ENCODE results near the gene SCUBE1. TPM values are rescaled to one million over a fixed set of nuclear protein-coding genes. Genes with fewer than 3 reads are reported as not detected.
A peak's percentile ranks its signal among the peaks of the same experiment; 100 is the strongest.

SCUBE1 gene
- total RNA-seq, 4 donors from 2014 or later, result 37.3 to 107 (median 75.9) TPM

DNA sequence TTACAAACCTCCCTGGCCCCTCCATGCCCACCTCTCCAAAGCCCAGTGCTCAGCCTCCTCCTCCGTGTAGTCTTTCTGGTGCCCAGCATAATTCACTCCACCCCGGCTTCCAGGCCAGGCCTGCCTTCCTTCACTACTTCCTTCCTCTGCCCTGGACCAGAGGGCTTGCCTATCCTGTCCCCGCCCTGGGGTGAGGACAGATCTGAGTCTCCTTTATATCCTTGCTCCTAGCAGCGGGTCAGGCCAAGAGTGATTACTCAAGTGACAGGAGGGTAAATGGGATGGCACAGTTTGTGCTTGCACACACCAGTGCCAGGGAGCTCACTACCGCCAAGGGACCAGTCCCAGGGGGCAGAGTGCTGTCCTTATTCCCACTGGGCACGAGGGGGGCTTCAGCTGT lies 48.0 kb downstream of the SCUBE1 start:
- Histone ChIP-seq H3K27ac (peak overlapping the region; percentile 31 to 89 (median 84)), H3K27me3 (no peaks in the 10 kb centered on the region), H3K36me3 (no peaks in the 10 kb centered on the region), H3K4me3 (no peak overlapping the region), H3K4me1 (peaks cover 17 to 99% (median 75%) of the 10 kb centered on the region in 3 donors), H3K9me3 (no peaks in the 10 kb centered on the region)
- 75 to 80% methylated on average over 1 to 3 of the region's 6 CpGs for WGBS, 2 donors (ENCODE audit: low coverage in 1 of 2)
- TF ChIP-seq POLR2A (IDR thresholded peaks at IDR 0.05), result no peak
- TF ChIP-seq EP300 (IDR thresholded peaks at IDR 0.05), result no peak
- TF ChIP-seq, protein P1, sequence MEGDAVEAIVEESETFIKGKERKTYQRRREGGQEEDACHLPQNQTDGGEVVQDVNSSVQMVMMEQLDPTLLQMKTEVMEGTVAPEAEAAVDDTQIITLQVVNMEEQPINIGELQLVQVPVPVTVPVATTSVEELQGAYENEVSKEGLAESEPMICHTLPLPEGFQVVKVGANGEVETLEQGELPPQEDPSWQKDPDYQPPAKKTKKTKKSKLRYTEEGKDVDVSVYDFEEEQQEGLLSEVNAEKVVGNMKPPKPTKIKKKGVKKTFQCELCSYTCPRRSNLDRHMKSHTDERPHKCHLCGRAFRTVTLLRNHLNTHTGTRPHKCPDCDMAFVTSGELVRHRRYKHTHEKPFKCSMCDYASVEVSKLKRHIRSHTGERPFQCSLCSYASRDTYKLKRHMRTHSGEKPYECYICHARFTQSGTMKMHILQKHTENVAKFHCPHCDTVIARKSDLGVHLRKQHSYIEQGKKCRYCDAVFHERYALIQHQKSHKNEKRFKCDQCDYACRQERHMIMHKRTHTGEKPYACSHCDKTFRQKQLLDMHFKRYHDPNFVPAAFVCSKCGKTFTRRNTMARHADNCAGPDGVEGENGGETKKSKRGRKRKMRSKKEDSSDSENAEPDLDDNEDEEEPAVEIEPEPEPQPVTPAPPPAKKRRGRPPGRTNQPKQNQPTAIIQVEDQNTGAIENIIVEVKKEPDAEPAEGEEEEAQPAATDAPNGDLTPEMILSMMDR (IDR thresholded peaks at IDR 0.05), result no peak
- TF ChIP-seq POLR2AphosphoS5 (IDR thresholded peaks at IDR 0.05), result no peak
- ATAC-seq, result no peak

DNA sequence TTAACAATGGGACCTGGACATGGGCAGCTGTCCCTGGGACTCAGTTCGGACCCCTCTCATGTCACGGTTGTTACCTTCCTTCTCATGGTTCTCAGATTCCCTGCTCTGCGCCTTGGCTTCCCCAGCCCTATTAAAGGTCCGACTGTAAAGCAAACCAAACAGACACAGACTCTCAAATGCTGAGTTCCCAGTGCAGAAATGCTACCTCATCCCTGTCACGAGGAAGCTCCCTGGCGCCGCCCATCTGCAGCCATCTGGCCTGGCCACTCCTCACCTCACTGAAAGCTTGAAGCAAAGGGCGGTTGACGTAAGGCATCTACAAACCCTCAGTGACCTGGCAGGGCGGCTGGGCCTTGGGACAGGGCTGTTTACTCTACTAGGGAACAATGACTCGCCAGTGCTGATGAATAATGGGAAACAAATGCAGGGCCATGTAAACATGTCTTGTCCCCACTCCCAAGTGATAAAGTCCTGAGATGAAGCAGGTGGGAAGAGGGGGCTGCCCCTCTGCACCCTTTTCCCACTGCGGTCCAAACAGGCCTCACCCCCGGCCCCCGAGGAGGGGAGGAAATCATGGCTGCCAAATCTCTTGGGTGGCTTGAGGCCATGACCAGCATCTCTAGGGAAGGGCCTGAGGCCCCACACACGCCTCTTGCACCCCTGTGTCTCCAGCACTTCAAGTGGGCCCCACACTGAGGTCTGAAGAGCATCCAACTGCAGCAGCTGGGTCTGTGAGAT lies 49.3 kb downstream of the SCUBE1 start:
- TF ChIP-seq, protein P1 (IDR thresholded peaks at IDR 0.05), result peak in 2 of 4 experiments; percentile 4 to 29
- TF ChIP-seq POLR2A (IDR thresholded peaks at IDR 0.05), result no peak
- TF ChIP-seq POLR2AphosphoS5 (IDR thresholded peaks at IDR 0.05), result peak; percentile 90
- no peak for TF ChIP-seq EP300 (IDR thresholded peaks at IDR 0.05)
- Histone ChIP-seq H3K4me1 (peaks cover 17 to 99% (median 89%) of the 10 kb centered on the region in 3 donors), H3K36me3 (no peaks in the 10 kb centered on the region), H3K27me3 (no peaks in the 10 kb centered on the region), H3K4me3 (no peak overlapping the region), H3K9me3 (no peaks in the 10 kb centered on the region), H3K27ac (peak overlapping the region; percentile 45 to 89 (median 84))
- peak; percentile 83 for ATAC-seq
- WGBS, 2 donors (ENCODE audit: low coverage in 1 of 2), result 62% methylated on average over 7 of the region's 15 CpGs; no CpG with 5 or more reads in 1 of the 2 donors

DNA sequence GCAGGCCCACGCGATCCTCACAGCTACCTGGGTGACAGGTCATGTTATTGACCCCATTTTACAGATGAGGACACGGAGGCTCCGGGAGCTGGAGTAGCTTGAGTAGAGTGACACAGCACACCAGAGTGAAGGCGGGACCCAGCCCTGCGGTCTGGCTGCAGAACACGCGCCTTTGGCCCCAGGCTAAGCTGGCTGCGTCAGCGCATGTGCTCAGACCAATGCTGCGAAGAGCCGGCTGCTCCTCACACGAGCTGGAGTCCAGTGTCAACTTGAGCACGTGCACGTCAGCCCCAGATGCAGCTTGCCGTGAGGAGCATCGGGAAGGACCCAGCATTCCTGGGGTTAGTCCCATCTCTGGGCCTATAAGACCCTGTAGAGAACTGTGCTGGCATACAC lies 49.9 kb downstream of the SCUBE1 start:
- H3K36me3 ChIP-seq, result no peaks in the 10 kb centered on the region
- no peak overlapping the region for H3K4me3 ChIP-seq
- H3K4me1 ChIP-seq, result peaks cover 17 to 99% (median 89%) of the 10 kb centered on the region in 3 donors
- TF ChIP-seq POLR2A (IDR thresholded peaks at IDR 0.05), result no peak
- no peak for TF ChIP-seq EP300 (IDR thresholded peaks at IDR 0.05)
- TF ChIP-seq POLR2AphosphoS5 (IDR thresholded peaks at IDR 0.05), result no peak
- TF ChIP-seq, protein P1 (IDR thresholded peaks at IDR 0.05), result no peak
- peak; percentile 33 for ATAC-seq
- H3K27me3 ChIP-seq, result no peaks in the 10 kb centered on the region
- 88% methylated on average over 5 of the region's 17 CpGs; no CpG with 5 or more reads in 1 of the 2 donors for WGBS, 2 donors (ENCODE audit: low coverage in 1 of 2)
- H3K27ac ChIP-seq, result peak overlapping the region; percentile 45 to 89 (median 84)
- no peaks in the 10 kb centered on the region for H3K9me3 ChIP-seq

DNA sequence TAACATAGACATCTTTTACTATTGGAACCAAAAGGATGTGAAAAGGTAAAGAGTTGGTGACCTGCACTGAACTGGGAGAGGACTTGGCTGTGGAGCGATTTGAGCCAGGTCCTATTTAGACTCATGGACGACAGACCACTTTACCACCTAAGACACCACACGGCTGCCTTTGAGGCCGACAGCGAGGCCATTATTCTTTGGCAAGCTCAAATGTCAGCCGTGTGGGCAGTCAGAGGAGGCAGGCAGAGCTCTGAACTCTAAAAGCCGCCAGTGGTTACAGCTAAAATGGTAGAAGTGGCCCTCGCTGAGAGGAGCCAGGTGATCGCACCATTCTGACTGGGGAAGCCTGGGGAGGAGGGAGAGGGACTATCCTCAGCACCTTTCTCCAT lies 50.5 kb downstream of the SCUBE1 start:
- Histone ChIP-seq H3K27ac (peak overlapping the region; percentile 45 to 89 (median 84)), H3K36me3 (no peaks in the 10 kb centered on the region), H3K27me3 (no peaks in the 10 kb centered on the region), H3K9me3 (no peaks in the 10 kb centered on the region), H3K4me1 (peaks cover 14 to 99% (median 83%) of the 10 kb centered on the region in 3 donors), H3K4me3 (no peak overlapping the region)
- ATAC-seq, result no peak
- WGBS, 2 donors (ENCODE audit: low coverage in 1 of 2), result 60 to 78% methylated on average over 3 to 5 of the region's 9 CpGs
- TF ChIP-seq EP300 (IDR thresholded peaks at IDR 0.05) (no peak), POLR2AphosphoS5 (IDR thresholded peaks at IDR 0.05) (no peak), POLR2A (IDR thresholded peaks at IDR 0.05) (no peak)
- TF ChIP-seq, protein P1 (IDR thresholded peaks at IDR 0.05), result no peak

DNA sequence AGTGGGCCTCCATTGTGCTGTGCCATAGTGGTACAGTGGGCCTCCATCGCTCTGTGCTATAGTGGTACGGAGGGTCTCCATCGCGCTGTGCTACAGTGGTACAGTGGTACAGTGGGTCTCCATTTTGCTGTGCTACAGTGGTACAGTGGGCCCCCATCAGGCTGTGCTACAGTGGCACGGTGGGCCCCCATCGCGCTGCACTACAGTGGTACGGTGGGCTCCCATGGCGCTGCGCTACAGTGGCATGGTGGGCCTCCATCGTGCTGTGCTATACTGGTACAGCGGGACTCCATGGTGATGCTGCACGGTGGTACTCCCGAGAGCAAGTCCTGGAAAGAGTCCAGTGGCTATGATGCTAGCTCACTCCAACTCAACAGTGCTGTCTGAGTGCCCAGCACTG lies 51.8 kb downstream of the SCUBE1 start:
- WGBS, 2 donors (ENCODE audit: low coverage in 1 of 2), result 77 to 97% methylated on average over 7 to 8 of the region's 14 CpGs
- H3K4me1 ChIP-seq, result peaks cover 9 to 96% (median 71%) of the 10 kb centered on the region in 3 donors
- no peak for TF ChIP-seq EP300 (IDR thresholded peaks at IDR 0.05)
- TF ChIP-seq POLR2AphosphoS5 (IDR thresholded peaks at IDR 0.05), result no peak
- no peak for TF ChIP-seq POLR2A (IDR thresholded peaks at IDR 0.05)
- TF ChIP-seq, protein P1 (IDR thresholded peaks at IDR 0.05), result no peak
- H3K9me3 ChIP-seq, result no peaks in the 10 kb centered on the region
- H3K27me3 ChIP-seq, result no peaks in the 10 kb centered on the region
- H3K4me3 ChIP-seq, result no peak overlapping the region
- peaks cover 0 to 6% of the 10 kb centered on the region in 2 donors for H3K36me3 ChIP-seq
- peak overlapping the region in 3 of 4 donors; percentile 81 to 89 (median 86) for H3K27ac ChIP-seq
- ATAC-seq, result no peak

Measured in gastroesophageal sphincter (tissue), 4 donors.